Lung microvascular endothelial cell (primary cell): ENCODE results near the gene VSX1. TPM values are rescaled to one million over a fixed set of nuclear protein-coding genes. Genes with fewer than 3 reads are reported as not detected.
A peak's percentile ranks its signal among the peaks of the same experiment; 100 is the strongest.

ENCODE experiments used
- DNase-seq, 2 donors: peaks; one replicate each; pipeline versions ENCODE4 v3.0.0 to v3.0.0-alpha.2; 2010; ENCODE audit warnings: low read depth in 2 of 2
- total RNA-seq: library from RNA; depleted of rRNA; stranded (reverse); fragments of >200 nt; gene quantifications from 2 replicates; pipeline ENCODE4 v1.2.1, GENCODE V29; 2014

The VSX1 gene
- total RNA-seq, 1 donor from 2014 or later: not detected

DNA sequence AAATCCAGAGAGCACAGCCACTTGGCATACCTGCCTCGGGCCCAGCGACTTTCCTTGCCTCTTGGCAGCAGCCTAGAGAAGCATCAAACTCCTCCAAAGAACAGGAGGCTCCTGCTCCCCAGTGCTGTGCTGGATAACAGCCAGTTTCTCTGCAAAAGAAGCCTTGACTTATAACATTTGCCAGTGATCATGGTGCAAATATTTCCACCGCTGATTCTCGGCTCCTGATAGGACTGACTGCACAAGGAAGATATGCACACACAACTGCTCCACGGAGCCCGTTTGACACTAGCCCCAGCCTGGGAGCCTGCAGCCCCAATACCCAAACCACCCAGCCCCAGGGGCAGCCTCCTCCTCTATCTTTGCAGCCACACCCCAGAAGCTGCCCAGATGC, 41.5 kb downstream of the VSX1 start:
- peak in 1 of 2 donors; percentile 7 for DNase-seq

DNA sequence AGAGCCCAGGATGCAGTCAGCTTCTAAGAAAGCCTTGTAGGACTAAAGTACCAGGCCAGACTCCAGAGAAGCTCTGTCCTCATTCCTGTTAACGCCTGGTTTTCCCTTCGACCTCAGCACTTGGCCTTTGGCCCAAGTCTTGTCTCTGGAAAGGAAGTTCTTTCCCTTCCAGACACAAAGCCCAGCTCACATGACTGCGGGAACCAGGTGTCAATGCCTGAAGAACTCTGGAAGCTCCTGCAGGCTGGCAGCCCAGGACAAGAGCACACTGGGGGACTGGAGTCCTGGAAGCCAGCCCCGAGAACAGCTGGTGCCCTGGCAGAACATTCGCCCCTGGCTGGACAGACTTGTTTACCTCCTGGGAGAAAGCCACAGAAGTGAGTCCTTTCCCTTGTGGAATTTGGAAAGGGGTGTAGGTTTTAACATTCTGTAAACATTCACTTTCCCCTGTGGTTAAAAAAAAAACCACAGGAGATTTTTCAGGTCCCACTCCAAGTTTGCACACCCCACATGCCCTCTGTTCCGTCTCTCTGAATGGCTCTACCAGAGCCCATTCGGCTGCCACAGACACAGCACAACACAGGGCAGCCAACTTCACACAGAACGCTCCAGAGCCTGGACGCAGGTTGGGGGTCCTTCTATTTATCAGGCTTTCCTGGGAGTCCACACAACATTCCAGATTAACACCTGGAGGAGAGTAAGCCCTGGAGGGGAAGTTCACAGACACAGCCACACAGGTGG, 42.1 kb downstream of the VSX1 start:
- peak in 1 of 2 donors; percentile 59 for DNase-seq

GRCh38 chr20:25038591-25039015, 43.3 kb downstream of the VSX1 start:
- DNase-seq: no peak

DNA sequence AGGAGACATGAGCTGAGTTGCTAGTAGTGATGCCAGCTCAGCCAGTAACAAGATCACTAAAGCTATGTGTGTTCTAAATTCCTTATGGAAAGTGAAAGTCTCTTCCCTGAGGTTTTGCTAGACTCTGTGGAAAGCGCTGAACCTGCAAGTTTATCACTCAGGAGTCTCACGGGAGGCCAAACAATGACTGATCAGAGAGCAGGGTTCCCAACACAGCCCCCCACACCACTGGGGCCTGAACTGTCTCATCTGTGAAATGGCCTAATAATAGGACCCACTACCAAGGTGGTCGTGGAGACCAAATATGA, 43.9 kb downstream of the VSX1 start:
- no peak for DNase-seq

DNA sequence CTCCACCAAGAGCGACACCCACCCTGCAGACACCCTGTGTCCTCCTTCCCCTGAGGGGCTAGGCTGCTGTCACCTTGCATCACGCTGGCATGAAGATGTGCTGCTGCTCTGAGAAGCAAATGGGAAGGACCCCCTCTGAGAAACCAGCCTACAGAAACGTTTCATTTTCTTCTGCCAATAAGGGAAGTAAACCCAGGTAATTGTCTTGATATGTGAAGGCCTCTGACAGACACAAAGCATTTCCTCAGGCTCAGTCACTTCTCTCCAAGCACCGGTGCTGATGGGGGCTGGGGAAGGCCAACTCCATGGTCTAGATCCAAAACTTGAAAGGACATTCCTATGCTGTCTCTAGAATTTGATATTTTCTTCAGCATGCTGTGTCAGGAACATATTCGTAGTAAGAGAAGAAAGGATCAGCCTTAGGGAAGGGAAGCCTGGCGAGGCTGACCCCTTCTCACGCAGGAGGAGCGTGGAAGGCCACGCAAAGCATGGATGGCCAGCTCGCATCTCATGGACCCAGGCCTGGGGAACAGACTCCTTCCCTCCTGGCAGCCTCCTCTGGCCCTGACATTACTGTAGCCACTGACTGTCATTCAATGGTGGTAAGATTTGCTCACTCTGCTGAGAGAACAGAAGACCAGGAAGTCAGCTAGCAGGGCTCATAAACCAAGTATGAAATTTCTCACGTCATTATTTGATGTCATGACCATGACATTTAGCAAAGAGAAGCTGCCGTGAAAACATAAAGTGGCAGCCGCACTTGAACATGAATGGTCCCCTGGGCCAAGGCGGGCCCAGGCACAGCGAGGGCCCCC, 44.4 kb downstream of the VSX1 start:
- DNase-seq: no peak

DNA sequence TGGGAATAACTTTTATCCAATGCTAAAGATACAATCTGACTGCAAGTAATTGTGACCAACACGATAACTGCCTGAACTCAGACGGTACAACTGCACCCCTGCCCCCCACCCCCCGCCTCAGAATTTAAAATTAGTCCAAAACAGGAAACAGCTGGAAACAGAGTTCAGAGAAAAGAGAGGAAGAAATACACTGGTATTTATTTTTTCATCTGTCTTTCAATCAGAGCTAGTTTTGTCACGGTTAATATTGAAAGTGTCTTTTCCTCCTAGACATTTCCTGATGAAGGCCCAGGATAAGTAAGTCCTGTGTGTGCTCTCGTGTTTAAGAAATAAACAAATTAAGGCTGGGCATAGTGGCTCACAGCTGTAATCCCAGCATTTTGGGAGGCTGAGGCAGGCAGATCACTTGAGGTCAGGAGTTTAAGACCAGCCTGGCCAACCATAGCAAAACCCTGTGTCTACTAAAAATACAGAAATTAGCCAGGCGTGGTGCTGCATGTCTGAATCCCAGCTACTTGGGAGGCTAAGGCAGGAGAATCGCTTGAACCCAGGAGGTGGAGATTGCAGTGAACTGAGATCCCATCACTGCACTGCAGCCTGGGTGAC, 45.5 kb downstream of the VSX1 start:
- DNase-seq: peak; percentile 36 to 55

DNA sequence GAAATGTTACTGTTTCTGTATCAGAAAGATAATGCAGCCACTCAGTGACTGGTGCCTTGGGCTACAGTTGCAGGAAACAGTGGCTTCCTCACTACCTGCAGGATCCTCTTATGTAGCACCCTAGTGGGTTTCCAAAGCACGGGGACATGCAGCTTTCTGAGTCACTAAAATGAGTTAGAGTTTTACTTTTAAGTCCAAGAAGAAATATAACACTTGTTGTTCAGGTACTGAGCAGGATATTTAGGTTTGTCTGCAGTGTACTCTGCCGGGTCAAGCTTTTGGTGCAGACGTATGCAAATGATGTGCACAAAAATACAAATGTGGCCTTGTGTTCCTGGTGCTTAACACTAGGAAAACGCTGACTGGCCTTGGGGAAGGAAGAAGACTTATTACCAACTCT, 46.0 kb downstream of the VSX1 start:
- DNase-seq: no peak

DNA sequence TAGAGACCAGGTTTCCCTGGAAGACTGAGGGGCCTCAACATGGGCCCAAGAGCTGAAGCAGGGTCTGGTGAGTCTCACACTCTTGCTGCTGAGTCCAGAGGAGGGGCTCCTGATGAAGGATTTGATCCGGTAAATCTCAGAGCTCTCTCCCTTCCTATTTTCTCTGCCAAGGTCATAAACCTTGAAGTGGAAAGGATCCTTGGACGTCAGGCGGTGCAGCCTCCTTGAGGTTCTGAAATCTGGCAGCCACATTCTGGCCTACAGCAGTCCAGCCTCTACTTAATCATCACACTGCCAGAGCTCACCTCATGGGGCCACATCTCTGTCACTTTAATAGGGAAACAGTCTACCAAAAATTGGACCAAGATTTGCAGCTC, 48.0 kb downstream of the VSX1 start:
- DNase-seq: no peak

GRCh38 chr20:25033265-25033923, 48.5 kb downstream of the VSX1 start:
- DNase-seq: peak in 1 of 2 donors; percentile 13

DNA sequence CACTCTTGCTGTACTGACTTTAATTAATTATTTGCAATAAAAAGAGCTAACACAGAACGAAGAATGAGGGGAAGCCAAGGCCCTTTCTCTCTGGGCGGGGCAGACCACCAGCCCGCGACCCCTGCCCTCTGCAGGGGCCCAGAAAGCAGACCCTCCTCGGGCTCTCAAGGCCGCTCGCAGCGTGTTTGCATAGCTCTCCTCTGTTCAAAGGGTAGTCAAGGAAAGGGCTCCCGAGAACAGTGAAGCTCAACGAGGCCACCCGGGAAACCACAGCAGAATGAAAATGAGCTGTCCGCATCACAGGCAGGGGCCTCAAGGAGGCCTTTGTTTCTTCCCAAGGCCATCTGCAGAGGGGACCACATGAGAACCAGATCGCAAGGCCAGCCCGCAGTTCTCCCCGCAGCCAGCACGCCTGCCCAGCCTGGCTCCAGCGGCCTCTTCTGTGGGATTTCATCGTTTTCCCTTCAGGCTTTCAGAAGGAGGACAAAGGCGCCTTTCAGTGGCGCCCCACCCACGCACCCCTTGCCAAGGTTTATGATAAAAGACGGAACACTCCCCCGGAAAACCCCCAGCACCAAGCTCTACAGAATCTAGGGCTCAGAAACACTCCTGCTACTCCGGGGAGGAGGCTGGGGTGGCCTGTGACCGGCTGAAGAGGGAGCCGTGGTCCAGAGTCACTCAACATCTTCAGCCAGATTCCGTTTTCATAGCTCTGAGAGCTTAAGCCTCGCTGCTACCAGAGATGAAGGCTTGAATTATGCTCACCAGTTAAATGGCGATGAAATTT, 49.3 kb downstream of the VSX1 start:
- DNase-seq: no peak

GRCh38 chr20:25032065-25032477, 49.9 kb downstream of the VSX1 start:
- no peak for DNase-seq

- no peak for DNase-seq
Observed at GRCh38 chr20:25031241-25031640, 50.7 kb downstream of the VSX1 start.

GRCh38 chr20:25030649-25031207, 51.2 kb downstream of the VSX1 start:
- DNase-seq: no peak

DNA sequence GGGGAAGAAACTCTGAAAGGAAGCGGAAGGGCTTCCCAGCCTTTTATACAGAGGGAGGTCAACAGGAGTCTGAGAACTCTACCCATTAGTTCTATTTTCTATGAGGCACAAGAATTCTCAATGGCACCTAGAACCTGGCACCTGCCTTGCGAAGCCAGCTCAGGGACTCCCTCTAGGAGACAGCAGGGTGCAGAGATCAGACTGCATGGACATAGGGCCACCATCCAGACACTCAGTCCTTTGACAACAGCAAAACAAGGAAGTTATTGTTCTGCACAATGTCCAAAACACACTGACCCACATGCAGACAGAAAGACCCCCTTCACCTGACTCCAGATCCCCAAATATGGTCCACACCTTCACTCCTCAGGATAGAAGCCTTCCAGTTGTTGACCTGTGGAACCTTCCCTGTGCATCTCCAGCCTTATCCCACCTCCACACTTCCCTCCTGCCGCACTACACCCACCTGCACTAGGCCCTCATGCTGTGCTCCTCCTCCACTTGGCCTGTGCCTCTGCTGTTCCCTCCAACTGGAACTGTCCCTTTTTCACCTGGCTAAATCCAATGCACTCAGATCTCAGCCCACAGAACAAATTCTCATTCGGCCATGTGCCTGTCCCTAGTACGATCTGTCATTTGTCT, 51.8 kb downstream of the VSX1 start:
- DNase-seq: no peak

DNA sequence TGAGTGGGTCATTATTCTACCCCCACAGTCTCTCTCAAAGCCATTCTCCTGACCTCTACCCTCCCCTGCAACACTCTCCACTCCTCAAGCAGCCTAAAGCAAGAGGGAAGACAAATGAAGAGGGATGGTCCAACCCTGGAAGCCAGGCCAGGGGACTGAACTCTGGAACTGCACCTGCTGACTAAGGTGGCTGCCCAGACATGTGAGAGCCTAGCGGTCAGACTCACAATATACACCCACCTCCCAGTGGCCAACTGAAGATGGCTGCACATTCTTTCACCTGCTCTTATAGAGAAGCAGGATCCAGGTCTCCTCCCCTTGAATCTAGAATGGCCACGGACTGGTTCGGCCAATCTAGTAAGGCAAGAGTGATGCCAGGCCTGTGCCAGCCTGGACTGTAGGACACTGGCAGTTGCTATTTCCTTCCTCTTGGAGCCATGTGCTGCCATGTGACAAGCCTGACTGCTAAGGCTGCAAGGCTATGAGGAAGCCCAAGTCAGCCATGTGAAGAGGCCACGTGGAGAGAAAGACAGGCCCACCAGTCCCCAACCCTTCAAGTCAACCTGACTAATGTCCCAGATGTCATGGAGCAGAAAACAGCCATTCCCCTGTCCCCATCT, 55.8 kb downstream of the VSX1 start:
- no peak for DNase-seq

Other genes starting within 250 kb of the VSX1 start
- not detected in 2 replicates for gene CST7, start 132.9 kb downstream of the VSX1 start, total RNA-seq
- gene APMAP, start 89.4 kb downstream of the VSX1 start, total RNA-seq: 63.9 and 68.2 TPM in 2 replicates
- gene ACSS1, start 24.0 kb downstream of the VSX1 start, total RNA-seq: 7.2 and 13.9 TPM in 2 replicates
- gene ENTPD6, start 113.6 kb upstream of the VSX1 start, total RNA-seq: 29.9 and 51.4 TPM in 2 replicates
- 62.3 and 63.9 TPM in 2 replicates for gene PYGB, start 165.9 kb upstream of the VSX1 start, total RNA-seq